Esophagus muscularis mucosa (tissue), 4 donors: ENCODE data around the gene UBD. TPM values are rescaled to one million over a fixed set of nuclear protein-coding genes. Genes with fewer than 3 reads are reported as not detected.

Experiments
- DNase-seq: peaks from one replicate; pipeline ENCODE4 v3.0.0-alpha.2; 2017; ENCODE audit errors: extremely low spot score
- H3K27ac ChIP-seq, 4 donors: fragments of 200-600 bp; sonication (generic); replicated peaks in 1 of 4; 1 replicate in 3 of 4; 2 replicates in 1 of 4; pipeline ENCODE4 v1.5.1; 2016 to 2019; ENCODE audit warnings: mild to moderate bottlenecking in 1 of 4
- H3K27me3 ChIP-seq, 4 donors: fragments of 200-600 bp; sonication (generic); one replicate each; pipeline versions ENCODE4 v1.5.1 to v1.6.0; 2016 to 2019
- H3K36me3 ChIP-seq, 4 donors: fragments of 200-600 bp; sonication (generic); one replicate each; pipeline ENCODE4 v1.5.1; 2016 to 2019
- H3K4me1 ChIP-seq, 4 donors: fragments of 200-600 bp; sonication (generic); one replicate each; pipeline ENCODE4 v1.5.1; 2016 to 2019
- H3K4me3 ChIP-seq, 4 donors: fragments of 200-600 bp; sonication (generic); 1 replicate in 2 of 4; 2 replicates in 2 of 4; pipeline ENCODE4 v1.5.1; 2016 to 2019; ENCODE audit warnings: mild to moderate bottlenecking in 4 of 4, moderate library complexity in 1 of 4
- H3K9me3 ChIP-seq, 4 donors: fragments of 200-600 bp; sonication (generic); 1 replicate in 3 of 4; 2 replicates in 1 of 4; pipeline ENCODE4 v1.5.1; 2016 to 2019
- EP300 ChIP-seq: sonication (generic); formaldehyde crosslinking; IDR thresholded peaks from one replicate; pipeline ENCODE4 v1.6.1; 2017; ENCODE audit warnings: antibody characterized with exemption
- POLR2A ChIP-seq: fragments of 450-650 bp; IDR thresholded peaks from one replicate; pipeline ENCODE4 v1.6.1; 2017; ENCODE audit warnings: antibody characterized with exemption, moderate library complexity, mild to moderate bottlenecking, low read depth
- POLR2AphosphoS5 ChIP-seq, 2 donors: sonication (generic); formaldehyde crosslinking; IDR thresholded peaks; one replicate each; pipeline ENCODE4 v1.6.1; 2017; ENCODE audit warnings: antibody characterized with exemption in 2 of 2
- WGBS: methylation state at CpG from one replicate; pipeline ENCODE4 v1.1.5; 2018; 5-methylcytosine and 5-hydroxymethylcytosine counted together
- intact Hi-C: fragments of 100-400 bp; cut with DNase I; formaldehyde crosslinking; loops from one replicate; pipeline ENCODE4 v1.15.1; 2023
- total RNA-seq, 4 donors: library from RNA; depleted of rRNA; stranded (reverse); fragments of >200 nt; gene quantifications; one replicate each; pipeline versions ENCODE4 v1.1.0 to v1.2.1, GENCODE V29; 2016
- TF ChIP-seq, protein P1 (sequence below), 3 experiments: fragments of 200-600 bp in 2 of 3; fragments of 450-650 bp in 1 of 3; sonication (generic) in 2 of 3; IDR thresholded peaks; one replicate each; pipeline ENCODE4 v1.5.1; 2017 to 2019; ENCODE audit warnings: antibody characterized with exemption in 3 of 3, mild to moderate bottlenecking in 2 of 3, moderate library complexity in 1 of 3

UBD gene
- total RNA-seq, 4 donors from 2014 or later, result 0.50 TPM; not detected in 3

DNA sequence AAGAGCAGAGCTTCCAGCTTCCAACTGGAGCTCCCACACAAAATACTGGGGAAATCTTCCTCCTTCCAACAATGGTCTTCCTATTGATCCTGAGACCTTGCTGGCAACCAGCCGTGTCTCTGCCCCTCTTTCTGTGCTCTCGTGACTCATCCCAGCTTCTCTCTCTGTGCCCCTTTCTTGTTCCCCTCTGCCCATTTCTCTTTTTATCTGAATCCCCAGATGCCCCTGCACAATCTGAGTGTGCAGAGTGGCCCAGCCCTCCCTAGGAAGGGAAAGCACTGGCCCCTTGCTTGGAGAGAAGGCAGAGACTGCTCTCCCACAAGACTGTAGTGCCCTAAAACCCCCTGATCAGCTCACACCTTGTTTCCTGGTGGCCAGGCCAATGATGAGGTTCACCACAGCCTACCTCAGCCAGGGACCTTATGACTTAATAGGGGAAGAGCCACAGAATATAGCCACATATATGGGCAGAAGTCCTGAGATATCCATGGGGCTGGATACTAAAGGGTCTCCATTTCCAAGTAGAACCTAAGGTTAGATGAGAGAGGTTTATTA, 48.7 kb downstream of the UBD start:
- intact Hi-C loops, result no loop called here
- TF ChIP-seq EP300 (no peak), POLR2A (no peak), POLR2AphosphoS5 (IDR thresholded peaks at IDR 0.05) (no peak)
- TF ChIP-seq, protein P1, sequence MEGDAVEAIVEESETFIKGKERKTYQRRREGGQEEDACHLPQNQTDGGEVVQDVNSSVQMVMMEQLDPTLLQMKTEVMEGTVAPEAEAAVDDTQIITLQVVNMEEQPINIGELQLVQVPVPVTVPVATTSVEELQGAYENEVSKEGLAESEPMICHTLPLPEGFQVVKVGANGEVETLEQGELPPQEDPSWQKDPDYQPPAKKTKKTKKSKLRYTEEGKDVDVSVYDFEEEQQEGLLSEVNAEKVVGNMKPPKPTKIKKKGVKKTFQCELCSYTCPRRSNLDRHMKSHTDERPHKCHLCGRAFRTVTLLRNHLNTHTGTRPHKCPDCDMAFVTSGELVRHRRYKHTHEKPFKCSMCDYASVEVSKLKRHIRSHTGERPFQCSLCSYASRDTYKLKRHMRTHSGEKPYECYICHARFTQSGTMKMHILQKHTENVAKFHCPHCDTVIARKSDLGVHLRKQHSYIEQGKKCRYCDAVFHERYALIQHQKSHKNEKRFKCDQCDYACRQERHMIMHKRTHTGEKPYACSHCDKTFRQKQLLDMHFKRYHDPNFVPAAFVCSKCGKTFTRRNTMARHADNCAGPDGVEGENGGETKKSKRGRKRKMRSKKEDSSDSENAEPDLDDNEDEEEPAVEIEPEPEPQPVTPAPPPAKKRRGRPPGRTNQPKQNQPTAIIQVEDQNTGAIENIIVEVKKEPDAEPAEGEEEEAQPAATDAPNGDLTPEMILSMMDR (IDR thresholded peaks at IDR 0.05), result no peak

DNA sequence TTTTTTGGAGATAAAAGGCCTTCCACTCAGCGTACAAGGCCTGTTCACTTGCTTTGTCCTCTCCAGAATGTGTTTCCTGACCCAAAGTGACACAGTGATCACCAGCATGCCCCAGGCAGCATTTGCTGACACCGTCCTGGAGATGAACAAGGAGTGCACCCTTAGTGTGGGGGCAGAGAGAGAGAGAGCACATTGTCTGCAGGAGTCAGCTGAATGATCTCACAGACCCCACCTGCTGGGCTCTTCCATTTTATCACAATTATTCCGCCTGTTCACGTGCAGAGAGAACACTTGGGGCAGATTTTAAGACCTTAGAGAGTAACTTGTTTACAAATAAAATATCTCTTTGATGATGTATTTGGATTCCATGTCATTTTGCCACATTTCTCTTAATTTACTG, 49.3 kb downstream of the UBD start:
- no peaks in the 10 kb centered on the region for H3K36me3 ChIP-seq
- TF ChIP-seq POLR2A (no peak), POLR2AphosphoS5 (IDR thresholded peaks at IDR 0.05) (no peak), EP300 (no peak)
- TF ChIP-seq, protein P1 (IDR thresholded peaks at IDR 0.05), result no peak
- WGBS, result 39% methylated on average over 4 of the region's 4 CpGs
- H3K4me1 ChIP-seq, result no peaks in the 10 kb centered on the region
- DNase-seq, result no peak
- peaks cover 0 to 3% (median 0%) of the 10 kb centered on the region in 4 donors for H3K27me3 ChIP-seq
- H3K27ac ChIP-seq, result no peak overlapping the region
- no peaks in the 10 kb centered on the region for H3K9me3 ChIP-seq
- H3K4me3 ChIP-seq, result no peak overlapping the region
- intact Hi-C loops, result no loop called here

More for the DNA sequence above, 48.7 kb downstream of the UBD start:
- Histone ChIP-seq H3K4me3 (no peak overlapping the region), H3K9me3 (no peaks in the 10 kb centered on the region), H3K36me3 (no peaks in the 10 kb centered on the region), H3K27ac (no peak overlapping the region), H3K27me3 (peaks cover 0 to 3% (median 0%) of the 10 kb centered on the region in 4 donors), H3K4me1 (no peaks in the 10 kb centered on the region)
- no peak for DNase-seq
- 88% methylated on average over 2 of the region's 2 CpGs for WGBS

DNA sequence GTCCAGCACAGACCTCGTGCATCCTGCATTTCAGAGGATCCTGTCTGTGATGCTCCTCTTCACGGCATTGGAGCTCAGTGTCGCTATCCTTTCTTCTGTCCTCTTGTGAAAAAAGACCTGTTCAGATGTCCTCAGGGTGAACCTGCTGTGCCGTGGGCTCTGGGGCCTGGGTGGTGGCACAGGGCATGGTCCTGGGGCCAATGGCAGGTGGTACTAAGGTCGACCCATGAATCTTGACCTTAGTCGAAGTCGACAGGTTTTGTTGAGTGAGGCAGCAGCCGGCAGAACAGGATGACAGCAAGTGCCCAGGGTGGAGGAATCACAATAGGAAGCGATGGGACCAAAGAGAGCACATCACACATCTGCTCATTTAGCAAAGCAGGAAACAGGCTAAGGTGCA, 49.8 kb downstream of the UBD start:
- H3K4me3 ChIP-seq, result no peak overlapping the region
- no peak overlapping the region for H3K27ac ChIP-seq
- no peaks in the 10 kb centered on the region for H3K4me1 ChIP-seq
- H3K36me3 ChIP-seq, result no peaks in the 10 kb centered on the region
- H3K9me3 ChIP-seq, result no peaks in the 10 kb centered on the region
- 70% methylated on average over 9 of the region's 9 CpGs for WGBS
- TF ChIP-seq, protein P1 (IDR thresholded peaks at IDR 0.05), result no peak
- no peak for TF ChIP-seq EP300
- TF ChIP-seq POLR2AphosphoS5 (IDR thresholded peaks at IDR 0.05), result no peak
- TF ChIP-seq POLR2A, result no peak
- peaks cover 0 to 3% (median 0%) of the 10 kb centered on the region in 4 donors for H3K27me3 ChIP-seq
- intact Hi-C loops, result no loop called here
- no peak for DNase-seq

DNA sequence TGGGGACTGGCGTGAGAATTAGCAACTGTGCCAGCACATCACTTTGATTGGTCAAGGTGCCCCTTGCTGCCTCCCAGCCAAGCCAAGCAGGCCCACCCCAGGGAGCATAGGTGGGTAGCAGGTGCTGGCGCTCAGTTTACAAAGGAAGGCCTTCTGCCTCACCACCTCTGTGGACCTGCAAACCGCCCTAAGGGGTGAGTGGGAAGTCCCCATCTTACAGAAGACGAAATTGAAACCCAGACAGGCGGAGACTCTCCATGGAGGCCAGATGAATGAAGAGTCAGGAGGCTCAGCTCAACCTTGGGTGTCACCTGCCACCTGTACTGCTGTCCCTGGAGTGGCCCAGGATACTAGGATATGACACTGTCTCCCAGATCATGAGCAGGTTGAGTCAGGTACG, 50.3 kb downstream of the UBD start:
- no peak for DNase-seq
- WGBS, result 60% methylated on average over 4 of the region's 6 CpGs
- intact Hi-C loops, result no loop called here
- H3K27me3 ChIP-seq, result peaks cover 0 to 3% (median 0%) of the 10 kb centered on the region in 4 donors
- H3K36me3 ChIP-seq, result no peaks in the 10 kb centered on the region
- no peak for TF ChIP-seq POLR2A
- TF ChIP-seq POLR2AphosphoS5 (IDR thresholded peaks at IDR 0.05), result no peak
- TF ChIP-seq EP300, result no peak
- TF ChIP-seq, protein P1 (IDR thresholded peaks at IDR 0.05), result no peak
- no peak overlapping the region for H3K27ac ChIP-seq
- H3K4me3 ChIP-seq, result no peak overlapping the region
- H3K9me3 ChIP-seq, result no peaks in the 10 kb centered on the region
- no peaks in the 10 kb centered on the region for H3K4me1 ChIP-seq

DNA sequence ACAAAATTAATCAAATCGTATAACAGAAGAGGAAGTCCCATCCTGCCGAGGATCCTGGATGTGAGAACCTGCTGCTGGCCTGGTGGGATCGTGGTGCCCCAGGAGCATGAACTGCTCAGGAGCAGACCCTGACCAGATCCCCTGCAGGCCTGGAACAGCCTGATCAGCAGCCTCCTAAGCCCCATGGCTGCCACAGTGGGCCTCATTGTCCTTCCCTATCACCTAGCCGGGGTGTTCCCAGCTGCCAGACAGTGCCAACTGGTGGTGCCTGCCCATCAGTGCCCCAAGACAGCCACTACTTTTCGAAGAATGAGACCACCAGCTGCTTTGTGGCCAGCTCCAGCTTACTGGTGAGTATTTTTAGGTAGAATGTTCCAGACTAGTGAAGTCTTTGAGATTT, 52.2 kb downstream of the UBD start:
- H3K4me1 ChIP-seq, result no peaks in the 10 kb centered on the region
- intact Hi-C loops, result no loop called here
- TF ChIP-seq, protein P1 (IDR thresholded peaks at IDR 0.05), result no peak
- TF ChIP-seq EP300 (no peak), POLR2A (no peak), POLR2AphosphoS5 (IDR thresholded peaks at IDR 0.05) (no peak)
- no peak overlapping the region for H3K27ac ChIP-seq
- H3K27me3 ChIP-seq, result peaks cover 0 to 7% (median 0%) of the 10 kb centered on the region in 4 donors
- H3K4me3 ChIP-seq, result no peak overlapping the region
- no peaks in the 10 kb centered on the region for H3K36me3 ChIP-seq
- no peaks in the 10 kb centered on the region for H3K9me3 ChIP-seq
- DNase-seq, result peak; percentile 62
- 49% methylated on average over 4 of the region's 5 CpGs for WGBS
